K562 (cell line): Measurements from ENCODE around the gene PAK1IP1. TPM values are rescaled to one million over a fixed set of nuclear protein-coding genes. Genes with fewer than 3 reads are reported as not detected.

Experiments
- AFF4 ChIP-seq: sonication (generic); formaldehyde crosslinking; IDR thresholded peaks from 2 replicates; pipeline ENCODE4 v1.8.0; 2023; ENCODE audit warnings: mild to moderate bottlenecking, missing genetic modification reagents
- CBX1 ChIP-seq: sonication (generic); IDR thresholded peaks from 2 replicates; pipeline ENCODE4 v1.6.1; 2016; ENCODE audit warnings: antibody characterized with exemption, low read depth, mild to moderate bottlenecking
- CREM ChIP-seq: IDR thresholded peaks from 2 replicates; pipeline ENCODE4 v1.6.1; 2014; ENCODE audit warnings: antibody characterized with exemption, low read depth
- E2F5 ChIP-seq: sonication (generic); formaldehyde crosslinking; IDR thresholded peaks from 2 replicates; pipeline ENCODE4 v1.8.0; 2022; ENCODE audit warnings: mild to moderate bottlenecking, missing genetic modification reagents
- GATAD2A ChIP-seq: fragments of 450-650 bp; IDR thresholded peaks from 2 replicates; pipeline ENCODE4 v1.6.1; 2017
- HNRNPL ChIP-seq: fragments of 200-400 bp; formaldehyde crosslinking; IDR thresholded peaks from 2 replicates; pipeline ENCODE4 v1.6.1; 2017; ENCODE audit warnings: low read depth, mild to moderate bottlenecking, low read length
- KHSRP ChIP-seq: fragments of 450-650 bp; IDR thresholded peaks from 2 replicates; pipeline ENCODE4 v1.6.1; 2017
- RFX1 ChIP-seq: fragments of 450-650 bp; IDR thresholded peaks from 2 replicates; pipeline ENCODE4 v1.6.1; 2016; ENCODE audit warnings: mild to moderate bottlenecking, moderate library complexity
- ZBTB40 ChIP-seq, 2 experiments: fragments of 450-650 bp in 1 of 2; sonication (generic) in 1 of 2; formaldehyde crosslinking in 1 of 2; IDR thresholded peaks; 2 replicates each; pipeline versions ENCODE4 v1.7.1 to v1.9.0; 2016 to 2022; ENCODE audit warnings: inconsistent platforms in 1 of 2, mild to moderate bottlenecking in 1 of 2, missing genetic modification reagents in 1 of 2
- ZNF263 ChIP-seq: sonication (generic); formaldehyde crosslinking; IDR thresholded peaks from 2 replicates; pipeline ENCODE4 v1.8.0; 2022; ENCODE audit warnings: mild to moderate bottlenecking, missing genetic modification reagents, borderline replicate concordance
- ZNF282 ChIP-seq: sonication (generic); formaldehyde crosslinking; IDR thresholded peaks from 2 replicates; pipeline ENCODE4 v1.8.1; 2023; ENCODE audit warnings: missing genetic modification reagents
- ZNF41 ChIP-seq: fragments of 250-450 bp; sonication (Bioruptor Pico); conservative IDR thresholded peaks from 2 replicates; pipeline ENCODE4 v1.4.0; 2020; ENCODE audit warnings: mild to moderate bottlenecking
- ZNF584 ChIP-seq: fragments of 200-800 bp; sonication (Bioruptor generic); IDR thresholded peaks from 2 replicates; pipeline ENCODE4 v1.6.1; 2016; ENCODE audit warnings: low read depth, mild to moderate bottlenecking, missing genetic modification characterization, missing compliant biosample characterization
- polyA plus RNA-seq, 8 experiments: library from polyadenylated mRNA; depleted of rRNA in 4 of 8; stranded (reverse) in 5 of 8; unstranded in 3 of 8; fragments of >200 nt; fragmentation: Nextera tagmentation in 2 of 8; fragmentation: Illumina TruSeq in 1 of 8; extraction: Ambion mirVana in 2 of 8; extraction: Trizol in 1 of 8; gene quantifications; 2 replicates each; pipeline versions ENCODE4 v1.2.1 to v1.2.3, GENCODE V29; 2011 to 2014; ENCODE audit warnings: inconsistent platforms in 1 of 8, missing spikeins in 1 of 8
- total RNA-seq, 7 experiments: library from RNA; depleted of rRNA in 6 of 7; stranded (reverse); fragments of >200 nt in 6 of 7; fragmentation: Illumina TruSeq in 2 of 7; extraction: Trizol in 2 of 7; gene quantifications; 2 replicates each; pipeline versions ENCODE4 v1.2.1 to v1.2.3, GENCODE V29; 2011 to 2021; ENCODE audit warnings: low replicate concordance in 1 of 7

Gene PAK1IP1
- total and polyA plus RNA-seq, 9 of the 15 experiments (the other 6 are each of a cell fraction or from before 2014, with no cell fraction given), result 50.0 to 200 (median 87.0) TPM

GRCh38 chr6:10694302-10695085, at the start of gene PAK1IP1, which contains the start of gene C6orf52 (continued):
- TF ChIP-seq ZNF263 (CRISPR knock-in tag) (no peak; the same call in 1 of the 2 replicates), HNRNPL (no peak), GATAD2A (no peak), ZNF41 (CRISPR knock-in tag) (no peak), ZNF282 (CRISPR knock-in tag) (no peak), CBX1 (peak; percentile 40; the same call in 1 of the 2 replicates), E2F5 (CRISPR knock-in tag) (no peak), AFF4 (CRISPR knock-in tag) (peak; percentile 82; the same call in 1 of the 2 replicates), ZBTB40 (IDR thresholded peaks at IDR 0.05) (peak; percentile 96), ZBTB40 (CRISPR knock-in tag; IDR thresholded peaks at IDR 0.05) (no peak), RFX1 (peak; percentile 62), CREM (peak; percentile 100), KHSRP (peak; percentile 86), ZNF584 (CRISPR knock-in tag) (no peak)
